Endothelial cell of umbilical vein (primary cell): ENCODE results near the gene PDK2. TPM values are rescaled to one million over a fixed set of nuclear protein-coding genes. Genes with fewer than 3 reads are reported as not detected.
A peak's percentile ranks its signal among the peaks of the same experiment; 100 is the strongest.

Experiments used
- BruUV-seq: library from RNA; stranded (reverse); fragments of 400-500 nt; replicated peaks from 2 replicates; lab custom pipeline; 2021; lab: Mats Ljungman, UMichigan
- CTCF ChIA-PET: fragments of 300-600, 350-600 bp; sonication (Branson Sonifier 250); formaldehyde crosslinking; loops from one replicate; lab custom pipeline; 2021; ENCODE audit warnings: antibody characterized with exemption, inconsistent platforms; lab: Charles Lee
- POLR2A ChIA-PET: fragments of 300-600, 350-600 bp; sonication (Branson Sonifier 250); formaldehyde crosslinking; loops from one replicate; lab custom pipeline; 2021; ENCODE audit warnings: antibody characterized with exemption, inconsistent platforms; lab: Charles Lee
- DNase-seq: peaks from one replicate; pipeline ENCODE4 v3.0.0-alpha.2; 2011; ENCODE audit warnings: low read depth, low spot score
- FAIRE-seq: peaks from 2 replicates; lab custom pipeline; 2011; peaks lifted over from hg19 to GRCh38; lab: Jason Lieb, UNC
- H2AFZ ChIP-seq: 2 replicates; pipeline ENCODE4 v1.6.0; 2012; ENCODE audit warnings: low read depth, low read length, control low read depth, inconsistent platforms
- H3K27ac ChIP-seq: 2 replicates; pipeline ENCODE4 v1.5.1; 2011; ENCODE audit warnings: low read depth, mild to moderate bottlenecking, control low read depth, low read length, moderate library complexity; ENCODE audit not compliant: insufficient read depth
- H3K27me3 ChIP-seq, 2 experiments: 2 replicates each; pipeline versions ENCODE4 v1.6.0 to v1.6.1; 2011; ENCODE audit warnings: low read length in 2 of 2, mixed read lengths in 1 of 2; ENCODE audit not compliant: control insufficient read depth in 2 of 2, insufficient read depth in 2 of 2
- H3K36me3 ChIP-seq, 2 experiments: 2 replicates in 1 of 2; 3 replicates in 1 of 2; pipeline ENCODE4 v1.5.1; 2011; ENCODE audit warnings: low read length in 2 of 2, mild to moderate bottlenecking in 1 of 2, moderate library complexity in 1 of 2; ENCODE audit not compliant: control insufficient read depth in 2 of 2, insufficient read depth in 2 of 2; ENCODE audit errors: extremely low read depth in 1 of 2
- H3K4me1 ChIP-seq: 3 replicates; pipeline ENCODE4 v1.5.1; 2011; ENCODE audit warnings: mild to moderate bottlenecking, low read length; ENCODE audit not compliant: control insufficient read depth, insufficient read depth; ENCODE audit errors: extremely low read depth
- H3K4me2 ChIP-seq: 2 replicates; pipeline ENCODE4 v1.6.1; 2011; ENCODE audit warnings: low read length, control low read depth, mixed read lengths; ENCODE audit not compliant: insufficient read depth
- H3K4me3 ChIP-seq, 3 experiments: fragments of 200-600 bp in 1 of 3; sonication (generic), shearing (Covaris generic) in 1 of 3; replicated peaks in 1 of 3; 2 replicates each; pipeline ENCODE4 v1.5.1; 2011 to 2016; ENCODE audit warnings: control low read depth in 3 of 3, low read length in 3 of 3, mild to moderate bottlenecking in 2 of 3, inconsistent platforms in 1 of 3, low read depth in 1 of 3, moderate library complexity in 1 of 3; ENCODE audit not compliant: insufficient read depth in 1 of 3
- H3K79me2 ChIP-seq: 2 replicates; pipeline ENCODE4 v1.6.0; 2012; ENCODE audit warnings: low read length, inconsistent platforms; ENCODE audit not compliant: control insufficient read depth, insufficient read depth
- H3K9ac ChIP-seq: replicated peaks from 2 replicates; pipeline ENCODE3; 2011; ENCODE audit warnings: low read length, control low read depth; ENCODE audit not compliant: insufficient read depth; ENCODE audit errors: extremely low read depth
- H3K9me1 ChIP-seq: replicated peaks from 3 replicates; pipeline ENCODE4 v1.6.0; 2011; ENCODE audit warnings: mild to moderate bottlenecking, low read length; ENCODE audit not compliant: control insufficient read depth, insufficient read depth; ENCODE audit errors: extremely low read depth
- H3K9me3 ChIP-seq: replicated peaks from 2 replicates; pipeline ENCODE4 v1.5.1; 2012; ENCODE audit warnings: low read length, inconsistent platforms; ENCODE audit not compliant: control insufficient read depth, insufficient read depth
- H4K20me1 ChIP-seq: replicated peaks from 2 replicates; pipeline ENCODE3; 2011; ENCODE audit warnings: mild to moderate bottlenecking, low read length; ENCODE audit not compliant: control insufficient read depth, insufficient read depth; ENCODE audit errors: extremely low read depth
- FOS ChIP-seq: IDR thresholded peaks from 2 replicates; pipeline ENCODE4 v1.6.1; 2011; ENCODE audit warnings: mild to moderate bottlenecking, low read length, moderate library complexity, borderline replicate concordance; ENCODE audit not compliant: insufficient read depth
- GATA2 ChIP-seq: IDR thresholded peaks from 2 replicates; pipeline ENCODE4 v1.7.0; 2011; ENCODE audit warnings: low read depth, mild to moderate bottlenecking, moderate library complexity, mixed read lengths, low read length; ENCODE audit not compliant: insufficient read length, insufficient read depth
- POLR2A ChIP-seq: IDR thresholded peaks from 2 replicates; pipeline ENCODE4 v1.6.1; 2012; ENCODE audit warnings: low read depth, mild to moderate bottlenecking, control low read depth, low read length
- POLR2AphosphoS5 ChIP-seq: IDR thresholded peaks from 2 replicates; pipeline ENCODE4 v1.6.1; 2012; ENCODE audit warnings: low read depth, mild to moderate bottlenecking, control low read depth, low read length, moderate library complexity; ENCODE audit not compliant: insufficient read depth
- dilution Hi-C: fragments of 300-500 bp; cut with MboI; formaldehyde crosslinking; loops from one replicate; pipeline ENCODE4 v1.15.0; 2019; ENCODE audit warnings: low sequenced_read_pairs; ENCODE audit not compliant: extremely low pct_ligation_motif_present
- intact Hi-C: fragments of 100-400 bp; cut with micrococcal nuclease; formaldehyde crosslinking; loops from one replicate; pipeline ENCODE4 v1.10.0; 2022
- polyA plus RNA-seq, 4 experiments: library from polyadenylated mRNA; depleted of rRNA in 3 of 4; stranded (reverse) in 3 of 4; unstranded in 1 of 4; fragments of >200 nt; gene quantifications; 2 replicates each; pipeline versions ENCODE4 v1.2.1 to v1.2.3, GENCODE V29; 2011 to 2012; ENCODE audit warnings: missing spikeins in 1 of 4
- total RNA-seq: library from RNA; stranded (reverse); gene quantifications from 2 replicates; pipeline ENCODE4 v1.2.3, GENCODE V29; 2021
- TF ChIP-seq, protein P1 (sequence below): IDR thresholded peaks from 2 replicates; pipeline ENCODE4 v1.6.1; 2011; ENCODE audit not compliant: insufficient read depth, insufficient read length
- TF ChIP-seq, protein P2 (sequence below), 2 donors: IDR thresholded peaks; 1 replicate in 1 of 2; 2 replicates in 1 of 2; pipeline ENCODE4 v1.5.1; 2011; ENCODE audit warnings: low read length in 2 of 2, mild to moderate bottlenecking in 2 of 2, moderate library complexity in 2 of 2, control low read depth in 1 of 2, inconsistent platforms in 1 of 2, low read depth in 1 of 2; ENCODE audit not compliant: insufficient read depth in 1 of 2; ENCODE audit errors: extremely low read depth in 1 of 2

The PDK2 gene
- total and polyA plus RNA-seq, 2 donors (not counting 3 experiments of a cell fraction or from before 2014, with no cell fraction given) = 21.3 to 114 TPM

DNA sequence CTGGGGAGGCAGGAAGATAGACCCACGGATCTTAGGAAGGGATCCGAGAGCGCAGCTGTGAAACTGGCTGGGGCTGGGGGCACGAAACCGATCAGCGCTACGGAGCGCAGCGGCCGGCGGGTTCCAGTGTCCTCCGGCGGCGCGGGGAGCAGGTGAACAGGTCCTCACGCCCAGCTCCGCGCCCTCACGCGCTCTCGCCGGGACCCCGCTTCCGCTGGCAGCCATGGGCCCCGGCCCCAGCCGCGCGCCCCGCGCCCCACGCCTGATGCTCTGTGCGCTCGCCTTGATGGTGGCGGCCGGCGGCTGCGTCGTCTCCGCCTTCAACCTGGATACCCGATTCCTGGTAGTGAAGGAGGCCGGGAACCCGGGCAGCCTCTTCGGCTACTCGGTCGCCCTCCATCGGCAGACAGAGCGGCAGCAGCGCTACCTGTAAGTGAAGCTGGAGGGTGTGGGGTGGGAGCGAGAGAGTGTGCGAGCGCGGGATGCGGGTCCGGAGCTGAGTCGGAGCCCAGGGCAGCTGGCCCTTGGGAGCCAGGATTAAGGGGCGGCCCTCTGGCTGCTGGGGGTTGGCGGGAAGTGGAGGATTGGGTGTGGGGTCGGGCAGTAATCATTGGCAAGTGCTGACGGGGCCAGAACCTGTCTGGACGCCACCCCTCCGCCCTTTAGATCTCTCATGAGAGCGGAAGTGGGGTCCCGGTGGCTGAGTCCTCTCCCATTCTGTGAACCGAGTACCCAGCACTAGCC is 38.8 kb upstream of the PDK2 start:
- CTCF ChIA-PET = interaction anchor here (1.0 to 8.2 kb wide), 16 partner anchors 8 to 58 kb away, joined by 3 to 146 read pairs (median 9); partner anchors contain the start of gene PDK2
- Histone ChIP-seq H3K27ac (peak overlapping the region; percentile 39), H3K4me2 (peak overlapping the region; percentile 84), H3K36me3 (no peaks in the 10 kb centered on the region), H3K9me3 (no peaks in the 10 kb centered on the region), H3K4me1 (peaks cover 60% of the 10 kb centered on the region), H3K79me2 (peaks cover 17% of the 10 kb centered on the region), H3K4me3 (peak overlapping the region; percentile 65 to 77 (median 77)), H2AFZ (peak overlapping the region; percentile 68), H3K9ac (peak overlapping the region; percentile 59), H3K9me1 (no peaks in the 10 kb centered on the region), H4K20me1 (no peaks in the 10 kb centered on the region), H3K27me3 (no peaks in the 10 kb centered on the region)
- TF ChIP-seq POLR2AphosphoS5 (no peak), POLR2A (peak; percentile 8), GATA2 (no peak), FOS (no peak)
- TF ChIP-seq, protein P1, sequence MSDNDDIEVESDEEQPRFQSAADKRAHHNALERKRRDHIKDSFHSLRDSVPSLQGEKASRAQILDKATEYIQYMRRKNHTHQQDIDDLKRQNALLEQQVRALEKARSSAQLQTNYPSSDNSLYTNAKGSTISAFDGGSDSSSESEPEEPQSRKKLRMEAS = no peak
- TF ChIP-seq, protein P2, sequence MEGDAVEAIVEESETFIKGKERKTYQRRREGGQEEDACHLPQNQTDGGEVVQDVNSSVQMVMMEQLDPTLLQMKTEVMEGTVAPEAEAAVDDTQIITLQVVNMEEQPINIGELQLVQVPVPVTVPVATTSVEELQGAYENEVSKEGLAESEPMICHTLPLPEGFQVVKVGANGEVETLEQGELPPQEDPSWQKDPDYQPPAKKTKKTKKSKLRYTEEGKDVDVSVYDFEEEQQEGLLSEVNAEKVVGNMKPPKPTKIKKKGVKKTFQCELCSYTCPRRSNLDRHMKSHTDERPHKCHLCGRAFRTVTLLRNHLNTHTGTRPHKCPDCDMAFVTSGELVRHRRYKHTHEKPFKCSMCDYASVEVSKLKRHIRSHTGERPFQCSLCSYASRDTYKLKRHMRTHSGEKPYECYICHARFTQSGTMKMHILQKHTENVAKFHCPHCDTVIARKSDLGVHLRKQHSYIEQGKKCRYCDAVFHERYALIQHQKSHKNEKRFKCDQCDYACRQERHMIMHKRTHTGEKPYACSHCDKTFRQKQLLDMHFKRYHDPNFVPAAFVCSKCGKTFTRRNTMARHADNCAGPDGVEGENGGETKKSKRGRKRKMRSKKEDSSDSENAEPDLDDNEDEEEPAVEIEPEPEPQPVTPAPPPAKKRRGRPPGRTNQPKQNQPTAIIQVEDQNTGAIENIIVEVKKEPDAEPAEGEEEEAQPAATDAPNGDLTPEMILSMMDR (IDR thresholded peaks at IDR 0.05; ENCODE audit: extremely low read depth in 1 of 2, insufficient read depth in 1 of 2, low read depth in 1 of 2, low read length in 2 of 2) = peak; percentile 23 to 70
- POLR2A ChIA-PET = interaction anchor here (1.4 to 2.2 kb wide), 2 partner anchors 23 to 29 kb away, joined by 3 to 13 read pairs; no protein-coding TSS in a partner anchor
- intact Hi-C loops (no loop called here), dilution Hi-C loops (no loop called here)
- FAIRE-seq (peak; percentile 79), DNase-seq (peak; percentile 68)
- BruUV-seq = TSS peak; percentile 22
